Transverse colon (tissue), 3 donors: ENCODE results near the gene DDX51.
"Not testable (repeated sequence)": the region's sequence is repeated elsewhere in the genome, so short reads cannot be mapped to it uniquely, and the experiment has no call there.

ENCODE experiments used
- POLR2A ChIP-seq: fragments of 450-650 bp; IDR thresholded peaks from one replicate; pipeline ENCODE4 v1.6.1; 2016; ENCODE audit warnings: antibody characterized with exemption, mild to moderate bottlenecking, moderate library complexity
- POLR2AphosphoS5 ChIP-seq, 3 donors: sonication (generic); formaldehyde crosslinking; IDR thresholded peaks; one replicate each; pipeline ENCODE4 v1.6.1; 2016; ENCODE audit warnings: antibody characterized with exemption in 3 of 3

GRCh38 chr12:132149526-132149925 lies 5.4 kb upstream of the DDX51 start:
- TF ChIP-seq POLR2A; POLR2AphosphoS5 (IDR thresholded peaks at IDR 0.05): not testable (repeated sequence)
